C4-2B (cell line): ENCODE results near the gene CDC42EP2.

Experiments
- ZFX ChIP-seq: fragments of 450-650 bp; IDR thresholded peaks from 2 replicates; pipeline ENCODE4 v1.6.1; 2017
- TF ChIP-seq, protein P1 (sequence below): fragments of 450-650 bp; conservative IDR thresholded peaks from 2 replicates; pipeline ENCODE4 v1.5.1; 2017; ENCODE audit warnings: mild to moderate bottlenecking

DNA sequence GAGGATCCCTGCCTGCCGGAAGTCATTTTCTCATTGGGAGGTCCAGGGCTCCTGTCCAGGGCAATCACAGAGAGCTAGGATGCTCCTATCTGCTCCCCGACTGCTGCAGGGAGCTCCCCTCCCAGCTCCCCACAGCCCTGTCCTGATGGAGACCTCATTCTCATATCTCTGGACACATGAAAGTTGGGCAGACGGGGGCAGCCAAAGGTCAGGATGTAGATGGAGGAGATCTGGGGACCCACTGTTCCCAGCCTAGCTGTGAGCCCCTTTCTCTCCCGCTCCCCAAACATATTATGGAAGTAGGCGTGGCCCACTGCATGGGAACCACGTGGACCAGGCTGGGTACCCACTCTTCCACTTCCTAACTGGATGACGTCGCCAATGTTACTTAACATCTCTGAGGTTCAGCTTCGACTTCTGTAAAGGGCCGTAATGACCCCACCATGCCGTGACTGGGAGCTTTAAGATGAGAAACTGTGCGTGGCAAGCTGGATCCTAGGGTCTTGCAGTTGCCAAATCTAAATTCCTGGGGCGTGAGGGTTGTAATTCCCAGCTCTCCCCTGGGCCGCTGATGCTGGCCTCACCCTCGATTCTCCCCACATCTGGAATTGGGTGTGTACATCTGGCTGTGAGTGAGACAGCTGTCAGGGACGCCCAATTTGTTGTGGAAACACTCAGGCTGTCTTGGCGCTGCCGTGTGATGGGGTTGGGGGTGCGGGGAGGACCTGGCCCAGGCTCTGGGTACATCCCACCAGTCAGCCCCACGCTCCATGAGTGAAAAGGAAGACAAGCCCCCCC is 1.8 kb downstream of the CDC42EP2 start:
- TF ChIP-seq, protein P1, sequence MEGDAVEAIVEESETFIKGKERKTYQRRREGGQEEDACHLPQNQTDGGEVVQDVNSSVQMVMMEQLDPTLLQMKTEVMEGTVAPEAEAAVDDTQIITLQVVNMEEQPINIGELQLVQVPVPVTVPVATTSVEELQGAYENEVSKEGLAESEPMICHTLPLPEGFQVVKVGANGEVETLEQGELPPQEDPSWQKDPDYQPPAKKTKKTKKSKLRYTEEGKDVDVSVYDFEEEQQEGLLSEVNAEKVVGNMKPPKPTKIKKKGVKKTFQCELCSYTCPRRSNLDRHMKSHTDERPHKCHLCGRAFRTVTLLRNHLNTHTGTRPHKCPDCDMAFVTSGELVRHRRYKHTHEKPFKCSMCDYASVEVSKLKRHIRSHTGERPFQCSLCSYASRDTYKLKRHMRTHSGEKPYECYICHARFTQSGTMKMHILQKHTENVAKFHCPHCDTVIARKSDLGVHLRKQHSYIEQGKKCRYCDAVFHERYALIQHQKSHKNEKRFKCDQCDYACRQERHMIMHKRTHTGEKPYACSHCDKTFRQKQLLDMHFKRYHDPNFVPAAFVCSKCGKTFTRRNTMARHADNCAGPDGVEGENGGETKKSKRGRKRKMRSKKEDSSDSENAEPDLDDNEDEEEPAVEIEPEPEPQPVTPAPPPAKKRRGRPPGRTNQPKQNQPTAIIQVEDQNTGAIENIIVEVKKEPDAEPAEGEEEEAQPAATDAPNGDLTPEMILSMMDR: no peak
- TF ChIP-seq ZFX: no peak
